ENCODE measurements around the gene ROBO1. TPM values are rescaled to one million over a fixed set of nuclear protein-coding genes. Genes with fewer than 3 reads are reported as not detected.

Gene ROBO1
- total RNA-seq, 1 donor from 2014 or later, result 71.7 TPM

- no peaks in the 10 kb centered on the region for H3K27me3 ChIP-seq (ENCODE audit: insufficient read depth, low read length)
- H3K79me2 ChIP-seq (ENCODE audit: insufficient read depth, low read length), result peaks cover 48% of the 10 kb centered on the region
Observed at GRCh38 chr3:79009861-79010260, 757.9 kb downstream of the ROBO1 start.

GRCh38 chr3:79006077-79006476 is 761.7 kb downstream of the ROBO1 start:
- Mint-ChIP-seq H3K4me3 (ENCODE audit: unreplicated experiment) (no peak overlapping the region), H3K27me3 (ENCODE audit: low read depth, unreplicated experiment) (no peaks in the 10 kb centered on the region), H3K27ac (ENCODE audit: unreplicated experiment) (no peak overlapping the region), H3K36me3 (ENCODE audit: low read depth, unreplicated experiment) (no peaks in the 10 kb centered on the region), H3K4me1 (ENCODE audit: low read depth, unreplicated experiment) (peaks cover 5% of the 10 kb centered on the region), H3K9me3 (ENCODE audit: unreplicated experiment) (no peaks in the 10 kb centered on the region)
- no peak overlapping the region for H3K4me2 ChIP-seq (ENCODE audit: low read length)
- TF ChIP-seq EZH2 (IDR thresholded peaks at IDR 0.05; ENCODE audit: insufficient read depth, low read length), result no peak
- no peak for TF ChIP-seq CTCF (IDR thresholded peaks at IDR 0.05; ENCODE audit: insufficient read depth, low read depth, low read length)
- H4K20me1 ChIP-seq (ENCODE audit: insufficient read depth, low read length), result peaks cover 12% of the 10 kb centered on the region
- H3K9me3 ChIP-seq (ENCODE audit: insufficient read depth, low read depth, low read length), result no peaks in the 10 kb centered on the region
- no peaks in the 10 kb centered on the region for H3K27me3 ChIP-seq (ENCODE audit: insufficient read depth, low read length)
- H3K9ac ChIP-seq (ENCODE audit: low read length), result no peak overlapping the region
- peaks cover 29% of the 10 kb centered on the region for H3K79me2 ChIP-seq (ENCODE audit: insufficient read depth, low read length)
- no peak overlapping the region for H3K27ac ChIP-seq (ENCODE audit: low read depth, low read length)
- no peaks in the 10 kb centered on the region for H3K36me3 ChIP-seq (ENCODE audit: insufficient read depth, low read length)
- H3K4me3 ChIP-seq (ENCODE audit: insufficient read depth, low read depth, low read length), result no peak overlapping the region
- H2AFZ ChIP-seq (ENCODE audit: low read depth, low read length), result no peak overlapping the region
- FAIRE-seq (no peak), DNase-seq (ENCODE audit: low read depth) (no peak)
- no peaks in the 10 kb centered on the region for H3K4me1 ChIP-seq (ENCODE audit: insufficient read depth, low read length)

More at GRCh38 chr3:79009861-79010260, 757.9 kb downstream of the ROBO1 start:
- H3K27ac Mint-ChIP-seq (ENCODE audit: unreplicated experiment), result no peak overlapping the region
- no peaks in the 10 kb centered on the region for H3K36me3 ChIP-seq (ENCODE audit: insufficient read depth, low read length)
- FAIRE-seq (no peak), DNase-seq (ENCODE audit: low read depth) (no peak)
- no peak overlapping the region for H3K4me2 ChIP-seq (ENCODE audit: low read length)
- no peak overlapping the region for H3K4me3 Mint-ChIP-seq (ENCODE audit: unreplicated experiment)
- no peaks in the 10 kb centered on the region for H3K27me3 Mint-ChIP-seq (ENCODE audit: low read depth, unreplicated experiment)
- peaks cover 20% of the 10 kb centered on the region for H4K20me1 ChIP-seq (ENCODE audit: insufficient read depth, low read length)
- H3K9ac ChIP-seq (ENCODE audit: low read length), result no peak overlapping the region
- no peaks in the 10 kb centered on the region for H3K4me1 ChIP-seq (ENCODE audit: insufficient read depth, low read length)
- H3K9me3 ChIP-seq (ENCODE audit: insufficient read depth, low read depth, low read length), result no peaks in the 10 kb centered on the region
- H3K9me3 Mint-ChIP-seq (ENCODE audit: unreplicated experiment), result no peaks in the 10 kb centered on the region
- H2AFZ ChIP-seq (ENCODE audit: low read depth, low read length), result no peak overlapping the region
- no peak overlapping the region for H3K27ac ChIP-seq (ENCODE audit: low read depth, low read length)
- no peak overlapping the region for H3K4me3 ChIP-seq (ENCODE audit: insufficient read depth, low read depth, low read length)
- no peaks in the 10 kb centered on the region for H3K36me3 Mint-ChIP-seq (ENCODE audit: low read depth, unreplicated experiment)
- TF ChIP-seq CTCF (IDR thresholded peaks at IDR 0.05; ENCODE audit: insufficient read depth, low read depth, low read length) (no peak), EZH2 (IDR thresholded peaks at IDR 0.05; ENCODE audit: insufficient read depth, low read length) (no peak)
- H3K4me1 Mint-ChIP-seq (ENCODE audit: low read depth, unreplicated experiment), result peaks cover 16% of the 10 kb centered on the region

GRCh38 chr3:79005084-79005483 is 762.7 kb downstream of the ROBO1 start:
- H3K4me3 ChIP-seq (ENCODE audit: insufficient read depth, low read depth, low read length), result no peak overlapping the region
- no peaks in the 10 kb centered on the region for H3K36me3 Mint-ChIP-seq (ENCODE audit: low read depth, unreplicated experiment)
- H3K27me3 ChIP-seq (ENCODE audit: insufficient read depth, low read length), result no peaks in the 10 kb centered on the region
- no peaks in the 10 kb centered on the region for H3K36me3 ChIP-seq (ENCODE audit: insufficient read depth, low read length)
- H3K4me3 Mint-ChIP-seq (ENCODE audit: unreplicated experiment), result no peak overlapping the region
- no peaks in the 10 kb centered on the region for H3K9me3 Mint-ChIP-seq (ENCODE audit: unreplicated experiment)
- no peaks in the 10 kb centered on the region for H3K9me3 ChIP-seq (ENCODE audit: insufficient read depth, low read depth, low read length)
- H3K9ac ChIP-seq (ENCODE audit: low read length), result no peak overlapping the region
- H2AFZ ChIP-seq (ENCODE audit: low read depth, low read length), result no peak overlapping the region
- peaks cover 21% of the 10 kb centered on the region for H3K79me2 ChIP-seq (ENCODE audit: insufficient read depth, low read length)
- H3K27ac ChIP-seq (ENCODE audit: low read depth, low read length), result no peak overlapping the region
- H3K4me2 ChIP-seq (ENCODE audit: low read length), result peak overlapping the region; percentile 19
- no peaks in the 10 kb centered on the region for H3K4me1 ChIP-seq (ENCODE audit: insufficient read depth, low read length)
- DNase-seq (ENCODE audit: low read depth) (peak; percentile 23), FAIRE-seq (no peak)
- H3K27ac Mint-ChIP-seq (ENCODE audit: unreplicated experiment), result no peak overlapping the region
- H3K4me1 Mint-ChIP-seq (ENCODE audit: low read depth, unreplicated experiment), result peaks cover 5% of the 10 kb centered on the region
- no peaks in the 10 kb centered on the region for H3K27me3 Mint-ChIP-seq (ENCODE audit: low read depth, unreplicated experiment)
- TF ChIP-seq EZH2 (IDR thresholded peaks at IDR 0.05; ENCODE audit: insufficient read depth, low read length), result no peak
- no peak for TF ChIP-seq CTCF (IDR thresholded peaks at IDR 0.05; ENCODE audit: insufficient read depth, low read depth, low read length)
- H4K20me1 ChIP-seq (ENCODE audit: insufficient read depth, low read length), result peaks cover 12% of the 10 kb centered on the region
